MCF 10A (cell line): ENCODE measurements around the gene LUZP2. TPM values are rescaled to one million over a fixed set of nuclear protein-coding genes. Genes with fewer than 3 reads are reported as not detected.

Experiments
- BruUV-seq: library from RNA; stranded (reverse); fragments of 400-500 nt; replicated peaks from 2 replicates; lab custom pipeline; 2021; lab: Mats Ljungman, UMichigan
- CTCF ChIA-PET: fragments of 300-600 bp; sonication (Branson Sonifier 250); formaldehyde crosslinking; extraction: SDS; loops from one replicate; lab custom pipeline; 2021; ENCODE audit warnings: antibody characterized with exemption, inconsistent platforms; lab: Yijun Ruan, JAX
- POLR2A ChIA-PET: fragments of 300-600, 350-650 bp; sonication (Branson Sonifier 250); formaldehyde crosslinking; extraction: SDS; loops from one replicate; lab custom pipeline; 2020; ENCODE audit warnings: antibody characterized with exemption, inconsistent platforms; lab: Yijun Ruan, JAX
- DNase-seq: peaks from one replicate; pipeline ENCODE4 v3.0.0-alpha.2; 2018; ENCODE audit not compliant: unreplicated experiment
- H3K27ac Mint-ChIP-seq: one replicate; pipeline ENCODE4 v1.8.0; 2022; ENCODE audit warnings: mild to moderate bottlenecking, low read depth, mixed read lengths; ENCODE audit not compliant: unreplicated experiment
- H3K27me3 Mint-ChIP-seq: one replicate; pipeline ENCODE4 v1.8.0; 2022; ENCODE audit warnings: mixed read lengths; ENCODE audit not compliant: insufficient read depth, unreplicated experiment
- H3K36me3 Mint-ChIP-seq: one replicate; pipeline ENCODE4 v1.8.0; 2022; ENCODE audit warnings: mild to moderate bottlenecking, moderate library complexity, mixed read lengths; ENCODE audit not compliant: insufficient read depth, unreplicated experiment
- H3K4me1 Mint-ChIP-seq: one replicate; pipeline ENCODE4 v1.8.0; 2022; ENCODE audit warnings: mixed read lengths; ENCODE audit not compliant: insufficient read depth, unreplicated experiment
- H3K4me3 Mint-ChIP-seq: one replicate; pipeline ENCODE4 v1.8.0; 2022; ENCODE audit warnings: mild to moderate bottlenecking, moderate library complexity, mixed read lengths; ENCODE audit not compliant: unreplicated experiment
- H3K9me3 Mint-ChIP-seq: one replicate; pipeline ENCODE4 v1.8.0; 2022; ENCODE audit warnings: mixed read lengths; ENCODE audit not compliant: unreplicated experiment
- CTCF ChIP-seq: fragments of 200-600 bp; IDR thresholded peaks from one replicate; pipeline ENCODE4 v1.8.0; 2022; ENCODE audit warnings: antibody characterized with exemption, mild to moderate bottlenecking; ENCODE audit not compliant: unreplicated experiment
- intact Hi-C: fragments of 100-400 bp; cut with micrococcal nuclease; formaldehyde crosslinking; loops from 2 replicates; pipeline ENCODE4 v1.14.1; 2022
- total RNA-seq: library from RNA; stranded (reverse); gene quantifications from 2 replicates; pipeline ENCODE4 v1.2.3, GENCODE V29; 2022

The LUZP2 gene
- total RNA-seq, 1 experiment from 2014 or later, result not detected

- TF ChIP-seq CTCF, result no peak
- POLR2A ChIA-PET, result no interaction called here
These were observed 561.0 kb downstream of the LUZP2 start for GRCh38 chr11:25057861-25058260.

GRCh38 chr11:25065746-25066145, 568.9 kb downstream of the LUZP2 start:
- Mint-ChIP-seq H3K36me3 (no peaks in the 10 kb centered on the region), H3K4me3 (no peak overlapping the region), H3K4me1 (peaks cover 20% of the 10 kb centered on the region), H3K9me3 (peaks cover 8% of the 10 kb centered on the region), H3K27me3 (no peaks in the 10 kb centered on the region), H3K27ac (no peak overlapping the region)
- no peak for TF ChIP-seq CTCF
- intact Hi-C loops, result no loop called here
- BruUV-seq, result no TSS peak
- ChIA-PET CTCF (no interaction called here), POLR2A (no interaction called here)
- peak; percentile 58 for DNase-seq

More at GRCh38 chr11:25057861-25058260, 561.0 kb downstream of the LUZP2 start:
- no peaks in the 10 kb centered on the region for H3K4me1 Mint-ChIP-seq
- H3K27me3 Mint-ChIP-seq, result no peaks in the 10 kb centered on the region
- no peak overlapping the region for H3K27ac Mint-ChIP-seq
- peaks cover 8% of the 10 kb centered on the region for H3K9me3 Mint-ChIP-seq
- CTCF ChIA-PET, result no interaction called here
- intact Hi-C loops, result no loop called here
- no peak for DNase-seq
- BruUV-seq, result no TSS peak
- H3K4me3 Mint-ChIP-seq, result no peak overlapping the region
- H3K36me3 Mint-ChIP-seq, result no peaks in the 10 kb centered on the region

- CTCF ChIA-PET, result no interaction called here
- intact Hi-C loops, result no loop called here
- TF ChIP-seq CTCF, result no peak
- peaks cover 20% of the 10 kb centered on the region for H3K4me1 Mint-ChIP-seq
- H3K9me3 Mint-ChIP-seq, result peaks cover 5% of the 10 kb centered on the region
- no peak overlapping the region for H3K4me3 Mint-ChIP-seq
- POLR2A ChIA-PET, result no interaction called here
- no peaks in the 10 kb centered on the region for H3K36me3 Mint-ChIP-seq
- no peaks in the 10 kb centered on the region for H3K27me3 Mint-ChIP-seq
- H3K27ac Mint-ChIP-seq, result peak overlapping the region; percentile 36
- BruUV-seq, result no TSS peak
- DNase-seq, result no peak
These were observed 569.9 kb downstream of the LUZP2 start for GRCh38 chr11:25066706-25067105.

- Mint-ChIP-seq H3K27me3 (no peaks in the 10 kb centered on the region), H3K27ac (no peak overlapping the region), H3K4me3 (no peak overlapping the region), H3K4me1 (peaks cover 20% of the 10 kb centered on the region), H3K9me3 (no peaks in the 10 kb centered on the region), H3K36me3 (no peaks in the 10 kb centered on the region)
- peak; percentile 13 for DNase-seq
- intact Hi-C loops, result no loop called here
- CTCF ChIA-PET, result no interaction called here
- BruUV-seq, result no TSS peak
- POLR2A ChIA-PET, result interaction anchor here (0.6 to 1.0 kb wide), 3 partner anchors 92 to 646 kb away, joined by 3 read pairs; no protein-coding TSS in a partner anchor
- TF ChIP-seq CTCF, result no peak
These were observed 571.6 kb downstream of the LUZP2 start for GRCh38 chr11:25068451-25068850.
